Endometrial microvascular endothelial cells (primary cell): ENCODE results near the gene GPR157. TPM values are rescaled to one million over a fixed set of nuclear protein-coding genes. Genes with fewer than 3 reads are reported as not detected.
"Not testable (repeated sequence)": the region's sequence is repeated elsewhere in the genome, so short reads cannot be mapped to it uniquely, and the experiment has no call there.

Experiments
- in situ Hi-C: cut with HindIII; loops from 2 replicates; pipeline ENCODE4 v1.10.0; 2017; ENCODE audit warnings: low sequenced_read_pairs, low pct_unique_long_range_greater_than_20kb; ENCODE audit errors: inconsistent ontology term
- total RNA-seq: library from RNA; depleted of rRNA; stranded (reverse); fragments of >200 nt; gene quantifications from one replicate; pipeline ENCODE4 v1.2.3, GENCODE V29; 2015; ENCODE audit errors: inconsistent ontology term

The GPR157 gene
- total RNA-seq, 1 donor from 2014 or later: 7.0 TPM

- in situ Hi-C loops: no loop called here
Measured at GRCh38 chr1:9097947-9098705, 30.8 kb downstream of the GPR157 start.

- in situ Hi-C loops: no loop called here
Measured at GRCh38 chr1:9095818-9096217, 33.1 kb downstream of the GPR157 start.

GRCh38 chr1:9093996-9094595 lies 34.8 kb downstream of the GPR157 start:
- in situ Hi-C loops: not testable (repeated sequence)

- in situ Hi-C loops: no loop called here
Measured at GRCh38 chr1:9093581-9093980, 35.3 kb downstream of the GPR157 start.

GRCh38 chr1:9093091-9093490 lies 35.8 kb downstream of the GPR157 start:
- in situ Hi-C loops: no loop called here

- in situ Hi-C loops: no loop called here
Measured at GRCh38 chr1:9088807-9089206, 40.1 kb downstream of the GPR157 start.

GRCh38 chr1:9087411-9088125 lies 41.3 kb downstream of the GPR157 start:
- in situ Hi-C loops: no loop called here

- in situ Hi-C loops: no loop called here
Measured at GRCh38 chr1:9086796-9087195, 42.1 kb downstream of the GPR157 start.

- in situ Hi-C loops: no loop called here
Measured at GRCh38 chr1:9086045-9086444, 42.9 kb downstream of the GPR157 start.

GRCh38 chr1:9085306-9085940 lies 43.5 kb downstream of the GPR157 start:
- in situ Hi-C loops: no loop called here

GRCh38 chr1:9084906-9085305 lies 44.0 kb downstream of the GPR157 start:
- in situ Hi-C loops: no loop called here

- in situ Hi-C loops: no loop called here
Measured at GRCh38 chr1:9081473-9081872, 47.4 kb downstream of the GPR157 start.

GRCh38 chr1:9080705-9081291 lies 48.1 kb downstream of the GPR157 start:
- in situ Hi-C loops: no loop called here

- in situ Hi-C loops: no loop called here
Measured at GRCh38 chr1:9079988-9080704, 48.8 kb downstream of the GPR157 start.

- in situ Hi-C loops: no loop called here
Measured at GRCh38 chr1:9078752-9079500, 50.0 kb downstream of the GPR157 start.

- in situ Hi-C loops: no loop called here
Measured at GRCh38 chr1:9078015-9078751, 50.7 kb downstream of the GPR157 start.

GRCh38 chr1:9075022-9075421 lies 53.9 kb downstream of the GPR157 start:
- in situ Hi-C loops: no loop called here
